ENCODE measurements around the gene FRMD1.

Gene FRMD1

GRCh38 chr6:168110437-168110836 is 31.4 kb upstream of the FRMD1 start:
- no peak for DNase-seq

GRCh38 chr6:168109171-168109570 is 30.2 kb upstream of the FRMD1 start:
- DNase-seq, result no peak

GRCh38 chr6:168107191-168107983 is 28.4 kb upstream of the FRMD1 start:
- no peak for DNase-seq

DNA sequence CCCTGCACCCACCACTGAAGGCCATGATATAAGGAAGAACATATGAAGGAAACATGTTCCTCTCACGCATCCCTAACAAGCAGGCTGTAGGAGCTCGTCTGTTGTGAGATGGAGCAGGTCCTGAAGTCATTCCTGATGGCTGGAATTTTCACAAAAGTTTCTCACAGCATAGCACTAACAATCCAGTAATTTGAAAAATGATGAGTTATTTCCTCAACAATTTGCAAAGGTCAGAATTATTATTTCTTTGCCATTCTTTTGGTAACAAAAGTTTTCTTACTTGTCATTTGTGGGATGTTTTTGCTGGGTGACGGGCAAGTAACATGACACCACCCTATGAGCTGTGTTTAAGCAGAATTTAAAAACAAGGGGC is 27.6 kb upstream of the FRMD1 start:
- no peak for DNase-seq

DNA sequence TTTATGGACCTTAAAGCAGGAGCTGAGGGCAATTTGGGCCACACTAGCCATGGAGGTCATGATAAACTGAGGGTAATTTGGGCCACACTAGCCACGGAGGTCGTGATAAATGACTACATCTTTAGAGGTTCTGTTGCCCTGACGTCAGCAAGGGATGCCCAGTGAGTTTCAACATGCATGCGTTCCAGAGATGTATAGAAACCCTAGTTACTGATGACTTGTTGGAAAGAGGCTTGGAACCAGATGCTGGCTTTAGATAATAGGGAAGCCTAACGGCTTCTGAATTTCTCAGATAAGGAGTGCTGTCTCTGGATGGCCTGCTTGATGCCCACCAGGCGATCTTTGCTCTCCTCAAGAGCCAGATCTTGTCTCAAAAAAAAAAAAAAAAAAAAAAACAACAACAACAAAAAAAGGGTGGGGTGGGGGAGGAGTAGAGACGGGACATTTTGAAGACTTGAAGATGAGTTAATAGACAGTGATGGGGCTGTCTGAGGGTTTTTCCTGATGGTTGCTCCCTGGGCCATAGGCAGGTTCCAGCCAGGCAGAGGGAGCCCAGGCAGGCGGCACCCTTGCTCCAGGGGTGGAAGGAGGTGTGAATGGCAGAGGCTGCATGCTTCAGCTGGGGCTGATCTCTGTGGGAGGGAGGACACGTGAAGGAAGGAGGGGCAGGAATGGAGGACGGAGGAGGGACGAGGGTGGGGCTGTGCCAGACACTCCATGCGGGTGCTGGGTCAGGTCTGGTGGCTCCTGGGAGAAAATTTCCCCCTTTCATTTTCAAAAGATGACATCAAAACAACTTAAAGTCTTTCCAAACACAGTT is 27.0 kb upstream of the FRMD1 start:
- DNase-seq, result no peak

GRCh38 chr6:168104636-168105035 is 25.6 kb upstream of the FRMD1 start:
- no peak for DNase-seq

DNA sequence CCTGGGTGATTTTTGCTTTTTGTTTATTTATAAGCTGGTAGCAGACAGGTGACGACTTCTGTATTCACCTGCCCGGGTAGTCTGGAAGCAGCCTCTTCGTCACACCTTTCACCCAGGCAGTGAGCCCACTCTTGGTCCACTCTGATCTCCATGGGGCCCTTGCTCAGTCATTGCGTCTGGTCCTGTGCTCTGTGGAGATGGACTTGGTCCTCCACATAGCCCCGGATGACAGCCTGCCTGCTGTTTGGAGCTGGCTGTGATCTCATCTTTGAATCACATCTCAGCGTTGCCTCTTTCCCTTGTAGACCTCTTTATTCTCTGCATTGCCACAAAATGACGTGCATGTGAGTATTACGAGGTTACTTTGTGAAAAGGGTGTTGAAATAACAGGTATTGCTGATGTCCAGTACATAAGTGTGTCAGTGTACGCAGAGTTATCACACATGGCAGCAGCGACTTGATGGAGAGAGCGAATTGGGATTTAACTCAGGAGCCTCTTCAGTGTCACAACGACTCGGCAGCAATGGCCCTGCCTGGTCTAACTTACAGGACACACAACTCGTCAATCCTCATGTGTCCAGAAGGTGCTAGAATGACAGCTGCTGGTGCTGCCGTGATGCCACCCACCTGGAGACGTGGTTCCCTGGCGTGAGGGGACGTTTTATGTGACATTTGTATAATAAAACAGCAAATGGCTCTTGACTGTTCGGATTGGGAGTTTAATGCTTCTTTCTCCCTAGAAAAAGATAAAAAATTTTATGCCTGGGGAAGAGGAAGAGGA is 24.2 kb upstream of the FRMD1 start:
- no peak for DNase-seq

GRCh38 chr6:168102315-168102985 is 23.4 kb upstream of the FRMD1 start:
- DNase-seq, result peak; percentile 27

- DNase-seq, result no peak
Measured at GRCh38 chr6:168101590-168102314, 22.7 kb upstream of the FRMD1 start.

DNA sequence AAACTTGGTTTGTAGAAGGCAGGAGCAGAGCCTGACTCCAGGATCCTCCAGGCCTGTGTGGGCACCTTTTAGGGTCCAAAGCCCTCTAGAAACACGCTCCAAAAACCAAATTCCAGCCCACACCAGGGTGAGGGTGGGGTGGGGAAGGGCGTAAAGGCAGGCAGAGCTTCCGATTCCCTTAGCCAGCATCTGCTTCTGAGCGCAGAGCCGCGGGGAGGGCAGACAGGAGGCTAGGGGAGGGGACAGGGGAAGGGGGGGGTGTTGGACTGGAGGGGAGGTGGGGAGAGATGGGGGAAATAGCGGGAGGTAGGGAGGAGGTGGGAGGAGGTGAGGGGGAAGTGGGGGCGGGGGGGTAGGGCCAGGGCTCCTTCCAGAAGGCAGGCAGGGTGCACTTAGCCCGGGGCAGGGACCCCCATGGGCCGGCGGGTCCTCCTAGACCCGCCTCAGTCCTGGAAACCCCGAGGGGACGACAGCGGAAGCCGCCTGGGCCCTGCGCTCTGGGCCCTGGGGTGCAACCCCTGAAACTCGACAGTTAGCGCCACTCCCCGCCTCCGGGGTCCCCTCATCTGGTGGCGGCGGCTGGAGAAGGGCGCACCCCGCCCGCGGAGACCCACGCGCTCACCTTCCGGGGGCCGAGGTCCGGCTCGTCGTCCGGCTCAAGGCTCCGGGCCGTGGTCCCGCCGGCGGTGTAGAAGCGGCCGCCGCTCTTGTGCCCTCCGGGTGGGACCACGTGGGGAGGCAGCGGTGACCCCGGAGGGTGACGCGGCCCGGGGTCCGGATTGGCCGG is 22.0 kb upstream of the FRMD1 start:
- no peak for DNase-seq

- no peak for DNase-seq
Measured at GRCh38 chr6:168100011-168100802, 21.2 kb upstream of the FRMD1 start.

DNA sequence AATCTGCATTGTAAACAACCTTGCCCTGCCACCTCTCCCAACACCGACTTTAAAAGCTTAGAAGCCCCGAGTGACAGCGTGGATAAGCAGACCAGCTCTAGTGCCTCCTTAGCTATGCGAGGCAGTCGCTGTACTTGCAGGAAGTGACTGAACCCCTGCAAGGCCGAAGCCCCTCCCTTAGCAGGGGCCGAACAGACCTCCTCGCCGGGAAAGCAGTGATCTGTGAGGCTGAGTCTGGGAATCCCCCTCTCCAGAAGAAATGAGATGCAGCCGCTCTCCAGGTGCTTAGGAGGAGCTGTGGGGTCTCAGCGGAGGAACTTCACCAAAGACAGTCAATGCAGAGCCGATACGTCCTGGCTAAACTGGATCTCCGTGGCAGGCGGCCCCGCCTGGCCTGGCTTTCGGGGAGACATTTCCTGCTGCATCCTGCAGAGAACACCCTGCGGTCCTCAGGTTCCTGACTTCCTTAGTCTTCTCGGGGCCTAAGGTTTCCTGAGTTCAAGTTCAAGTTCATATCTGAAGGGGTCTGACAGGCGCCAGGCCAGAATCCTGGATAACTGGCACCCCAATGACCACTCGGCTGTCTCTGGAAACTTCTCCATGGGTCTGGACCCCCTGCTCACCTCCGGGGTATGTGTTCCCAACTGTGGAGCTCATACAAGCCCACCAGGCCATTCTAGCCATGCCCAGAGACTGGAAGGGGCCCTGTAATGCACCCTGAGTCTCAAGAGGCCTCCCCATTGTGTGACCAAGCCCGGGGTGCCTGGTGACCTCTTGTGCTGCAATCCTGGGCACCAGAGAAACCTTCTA is 20.4 kb upstream of the FRMD1 start:
- DNase-seq, result no peak

GRCh38 chr6:168098431-168098861 is 19.4 kb upstream of the FRMD1 start:
- no peak for DNase-seq

DNA sequence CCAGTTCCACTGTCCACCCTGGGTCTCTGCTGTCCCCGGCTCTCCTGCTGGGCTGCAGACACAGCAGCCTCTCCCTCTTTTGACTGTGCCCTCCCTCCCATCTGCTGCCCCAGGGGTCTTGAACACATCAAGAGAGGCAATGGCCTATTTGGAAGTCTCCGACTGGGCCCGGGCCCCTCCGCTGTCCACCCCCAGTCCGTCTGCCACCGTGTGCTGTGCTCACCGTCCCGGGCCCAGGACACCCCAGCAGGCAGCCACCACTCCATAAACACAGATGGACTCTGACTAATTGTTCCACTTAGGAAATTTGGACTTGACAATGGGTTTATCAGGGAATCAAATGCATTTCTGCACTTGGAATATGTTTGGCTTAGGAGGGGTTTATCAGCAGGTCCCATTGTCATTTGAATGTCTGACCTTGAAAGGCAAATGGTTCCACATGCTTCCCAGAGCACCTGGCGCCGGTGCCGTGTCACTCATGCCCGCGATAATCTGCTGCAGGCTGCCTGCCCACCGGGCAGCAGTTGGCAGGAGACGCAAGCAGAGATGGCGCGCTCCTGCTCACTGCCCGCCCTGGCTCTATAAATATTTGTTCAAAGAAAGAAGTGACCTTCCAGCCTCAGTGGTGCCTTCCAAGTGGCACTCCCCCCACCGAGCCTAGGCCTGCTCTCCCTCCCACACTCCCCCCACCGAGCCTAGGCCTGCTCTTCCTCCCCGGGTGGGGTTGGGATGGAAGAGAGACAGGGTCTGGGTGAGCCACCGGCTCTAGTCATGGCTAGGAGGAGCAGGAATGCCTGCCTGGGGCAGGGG is 18.8 kb upstream of the FRMD1 start:
- DNase-seq, result no peak

- no peak for DNase-seq
Measured at GRCh38 chr6:168097221-168097620, 18.2 kb upstream of the FRMD1 start.

DNA sequence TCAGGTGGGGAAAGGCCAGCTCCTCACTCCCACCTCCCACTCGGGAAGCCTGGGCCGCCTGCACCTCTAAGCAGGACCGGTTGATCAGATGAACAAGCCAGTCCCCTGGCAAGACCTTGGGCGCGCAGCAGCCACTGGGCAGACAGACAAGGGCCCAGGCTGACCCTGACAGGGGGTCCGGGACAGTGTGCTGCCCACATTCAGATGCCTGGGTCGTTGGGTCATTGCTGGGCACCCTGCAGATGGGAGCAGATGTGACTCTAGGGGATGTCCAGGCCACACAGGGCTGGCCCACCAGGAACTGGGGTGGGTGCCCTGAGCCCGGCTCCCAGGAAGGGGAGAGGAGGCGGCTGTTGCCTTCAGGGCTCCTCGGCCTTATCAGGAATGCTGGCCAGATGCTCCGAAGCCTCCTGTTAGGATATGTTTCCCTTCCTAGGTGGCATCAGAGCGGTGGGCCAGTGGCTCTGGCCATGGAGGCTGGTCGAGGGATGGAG is 17.3 kb upstream of the FRMD1 start:
- no peak for DNase-seq

DNA sequence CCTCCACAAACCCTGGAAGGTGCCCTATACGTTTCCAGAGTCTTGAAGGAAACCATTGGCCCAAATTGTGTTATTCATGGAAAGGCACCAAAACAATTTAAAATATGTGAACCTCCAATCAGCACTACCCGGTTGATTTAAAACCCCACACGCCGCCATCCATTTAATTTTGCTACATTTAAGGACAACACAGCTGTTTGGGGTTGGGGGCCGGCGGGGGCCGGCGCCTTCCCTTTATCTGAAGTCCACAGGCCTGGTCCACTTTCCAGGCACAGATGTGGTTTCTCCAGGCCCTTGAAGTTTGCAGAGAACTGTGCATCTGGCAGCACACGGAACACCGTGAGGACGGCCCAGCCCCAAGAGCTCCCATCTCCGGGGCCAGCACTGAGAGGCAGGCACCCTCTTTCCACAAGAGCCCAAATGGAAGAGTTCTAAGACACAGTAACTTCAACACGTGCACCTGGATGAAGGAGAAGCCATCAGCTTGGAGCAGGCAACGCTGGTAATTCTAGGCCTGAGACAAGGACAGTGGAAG is 16.8 kb upstream of the FRMD1 start:
- DNase-seq, result no peak

GRCh38 chr6:168095171-168095691 is 16.2 kb upstream of the FRMD1 start:
- DNase-seq, result no peak

Data from NCI-H2171 (cell line).